Peyer's patch (tissue), 4 donors: ENCODE results near the gene CERS2. TPM values are rescaled to one million over a fixed set of nuclear protein-coding genes. Genes with fewer than 3 reads are reported as not detected.
A peak's percentile ranks its signal among the peaks of the same experiment; 100 is the strongest.

ENCODE experiments used
- DNase-seq, 3 donors: peaks; one replicate each; pipeline ENCODE4 v3.0.0-alpha.2; 2017 to 2019
- H3K27ac ChIP-seq, 4 donors: fragments of 200-600 bp; sonication (generic); one replicate each; pipeline ENCODE4 v1.5.1; 2016 to 2019
- H3K27me3 ChIP-seq, 2 donors: fragments of 200-600 bp; sonication (generic); one replicate each; pipeline ENCODE4 v1.5.1; 2019
- H3K36me3 ChIP-seq, 3 donors: fragments of 200-600 bp; sonication (generic); one replicate each; pipeline ENCODE4 v1.5.1; 2016 to 2019
- H3K4me1 ChIP-seq, 4 donors: fragments of 200-600 bp; sonication (generic); one replicate each; pipeline ENCODE4 v1.5.1; 2016 to 2019
- H3K4me3 ChIP-seq, 4 donors: fragments of 200-600 bp; sonication (generic); 1 replicate in 3 of 4; 2 replicates in 1 of 4; pipeline ENCODE4 v1.5.1; 2016 to 2019; ENCODE audit warnings: mild to moderate bottlenecking in 1 of 4
- H3K9me3 ChIP-seq, 4 donors: fragments of 200-600 bp; sonication (generic); one replicate each; pipeline ENCODE4 v1.5.1; 2016 to 2019; ENCODE audit warnings: mild to moderate bottlenecking in 1 of 4
- POLR2A ChIP-seq, 2 donors: fragments of 450-650 bp; IDR thresholded peaks; one replicate each; pipeline ENCODE4 v1.5.1; 2017; ENCODE audit warnings: antibody characterized with exemption in 2 of 2, mild to moderate bottlenecking in 2 of 2, moderate library complexity in 2 of 2
- total RNA-seq, 4 donors: library from RNA; depleted of rRNA; stranded (reverse); fragments of >200 nt; gene quantifications; one replicate each; pipeline ENCODE4 v1.1.0, GENCODE V29; 2016
- TF ChIP-seq, protein P1 (sequence below), 6 experiments: fragments of 450-650 bp in 4 of 6; fragments of 200-600 bp in 2 of 6; sonication (generic) in 1 of 6; IDR thresholded peaks; one replicate each; pipeline ENCODE4 v1.5.1; 2017 to 2019; ENCODE audit warnings: antibody characterized with exemption in 6 of 6, mild to moderate bottlenecking in 3 of 6, moderate library complexity in 1 of 6

Gene CERS2
- total RNA-seq, 4 donors from 2014 or later = 48.7 to 212 (median 156) TPM

DNA sequence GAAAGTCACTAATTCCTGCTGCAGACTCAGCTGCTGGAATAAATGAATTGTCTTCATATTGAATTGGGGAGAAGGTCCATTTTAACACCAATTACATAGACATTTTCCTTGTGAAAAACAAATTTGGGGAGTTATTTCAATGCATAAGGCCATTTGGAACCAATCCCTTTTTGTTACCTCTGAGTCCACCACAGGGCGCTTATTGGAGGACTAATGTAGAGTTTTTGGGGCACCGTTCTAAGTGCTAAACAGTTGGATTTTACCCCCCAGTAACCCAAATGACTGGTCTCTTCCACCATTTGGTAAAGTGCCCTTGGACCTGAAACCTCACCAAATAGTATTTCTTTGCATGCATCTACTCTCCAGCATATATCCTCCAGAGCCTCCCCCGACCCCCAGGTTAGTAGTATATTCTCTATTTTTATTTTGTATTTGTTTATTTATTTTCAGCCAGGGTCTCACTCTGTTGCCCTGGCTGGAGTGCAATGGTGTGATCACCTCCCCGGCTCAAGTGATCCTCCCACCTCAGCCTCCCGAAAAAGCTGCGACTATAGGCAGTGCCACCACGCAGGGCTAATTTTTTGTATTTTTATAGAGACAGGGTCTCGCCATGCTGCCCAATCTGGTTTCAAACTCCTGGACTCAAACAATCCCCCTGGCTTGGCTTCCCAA is 35.2 kb upstream of the CERS2 start:
- H3K9me3 ChIP-seq = no peaks in the 10 kb centered on the region
- H3K4me1 ChIP-seq = peaks cover 4 to 74% (median 14%) of the 10 kb centered on the region in 4 donors
- TF ChIP-seq, protein P1, sequence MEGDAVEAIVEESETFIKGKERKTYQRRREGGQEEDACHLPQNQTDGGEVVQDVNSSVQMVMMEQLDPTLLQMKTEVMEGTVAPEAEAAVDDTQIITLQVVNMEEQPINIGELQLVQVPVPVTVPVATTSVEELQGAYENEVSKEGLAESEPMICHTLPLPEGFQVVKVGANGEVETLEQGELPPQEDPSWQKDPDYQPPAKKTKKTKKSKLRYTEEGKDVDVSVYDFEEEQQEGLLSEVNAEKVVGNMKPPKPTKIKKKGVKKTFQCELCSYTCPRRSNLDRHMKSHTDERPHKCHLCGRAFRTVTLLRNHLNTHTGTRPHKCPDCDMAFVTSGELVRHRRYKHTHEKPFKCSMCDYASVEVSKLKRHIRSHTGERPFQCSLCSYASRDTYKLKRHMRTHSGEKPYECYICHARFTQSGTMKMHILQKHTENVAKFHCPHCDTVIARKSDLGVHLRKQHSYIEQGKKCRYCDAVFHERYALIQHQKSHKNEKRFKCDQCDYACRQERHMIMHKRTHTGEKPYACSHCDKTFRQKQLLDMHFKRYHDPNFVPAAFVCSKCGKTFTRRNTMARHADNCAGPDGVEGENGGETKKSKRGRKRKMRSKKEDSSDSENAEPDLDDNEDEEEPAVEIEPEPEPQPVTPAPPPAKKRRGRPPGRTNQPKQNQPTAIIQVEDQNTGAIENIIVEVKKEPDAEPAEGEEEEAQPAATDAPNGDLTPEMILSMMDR (IDR thresholded peaks at IDR 0.05) = no peak
- TF ChIP-seq POLR2A (IDR thresholded peaks at IDR 0.05) = no peak
- DNase-seq = no peak
- peak overlapping the region in 2 of 4 donors; percentile 78 to 84 for H3K27ac ChIP-seq
- H3K36me3 ChIP-seq = no peaks in the 10 kb centered on the region
- peak overlapping the region in 1 of 4 donors; percentile 59 for H3K4me3 ChIP-seq
- H3K27me3 ChIP-seq = no peaks in the 10 kb centered on the region

DNA sequence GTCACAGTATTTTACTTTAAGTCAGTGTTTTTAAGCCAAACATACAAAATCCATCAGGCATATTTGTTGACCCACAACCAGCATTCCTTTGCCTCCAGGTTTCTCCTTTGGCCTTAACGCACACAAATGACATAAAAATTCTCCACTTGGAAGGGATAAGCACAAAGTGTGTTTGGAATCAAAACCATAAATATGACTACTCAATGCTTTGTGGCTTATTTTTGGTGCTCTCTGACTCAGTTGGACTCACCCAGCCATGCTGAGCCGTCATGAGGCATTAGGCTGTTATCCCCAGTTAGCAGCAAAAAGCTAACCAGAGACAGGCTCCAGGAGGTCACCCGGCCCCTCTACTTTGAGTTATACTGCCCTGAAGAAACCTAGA is 34.6 kb upstream of the CERS2 start:
- no peak for TF ChIP-seq POLR2A (IDR thresholded peaks at IDR 0.05)
- TF ChIP-seq, protein P1 (IDR thresholded peaks at IDR 0.05) = no peak
- peaks cover 4 to 79% (median 14%) of the 10 kb centered on the region in 4 donors for H3K4me1 ChIP-seq
- H3K4me3 ChIP-seq = peak overlapping the region; percentile 59 to 78 (median 66)
- no peak for DNase-seq
- H3K27ac ChIP-seq = peak overlapping the region; percentile 78 to 94 (median 85)
- no peaks in the 10 kb centered on the region for H3K27me3 ChIP-seq
- H3K36me3 ChIP-seq = no peaks in the 10 kb centered on the region
- no peaks in the 10 kb centered on the region for H3K9me3 ChIP-seq

DNA sequence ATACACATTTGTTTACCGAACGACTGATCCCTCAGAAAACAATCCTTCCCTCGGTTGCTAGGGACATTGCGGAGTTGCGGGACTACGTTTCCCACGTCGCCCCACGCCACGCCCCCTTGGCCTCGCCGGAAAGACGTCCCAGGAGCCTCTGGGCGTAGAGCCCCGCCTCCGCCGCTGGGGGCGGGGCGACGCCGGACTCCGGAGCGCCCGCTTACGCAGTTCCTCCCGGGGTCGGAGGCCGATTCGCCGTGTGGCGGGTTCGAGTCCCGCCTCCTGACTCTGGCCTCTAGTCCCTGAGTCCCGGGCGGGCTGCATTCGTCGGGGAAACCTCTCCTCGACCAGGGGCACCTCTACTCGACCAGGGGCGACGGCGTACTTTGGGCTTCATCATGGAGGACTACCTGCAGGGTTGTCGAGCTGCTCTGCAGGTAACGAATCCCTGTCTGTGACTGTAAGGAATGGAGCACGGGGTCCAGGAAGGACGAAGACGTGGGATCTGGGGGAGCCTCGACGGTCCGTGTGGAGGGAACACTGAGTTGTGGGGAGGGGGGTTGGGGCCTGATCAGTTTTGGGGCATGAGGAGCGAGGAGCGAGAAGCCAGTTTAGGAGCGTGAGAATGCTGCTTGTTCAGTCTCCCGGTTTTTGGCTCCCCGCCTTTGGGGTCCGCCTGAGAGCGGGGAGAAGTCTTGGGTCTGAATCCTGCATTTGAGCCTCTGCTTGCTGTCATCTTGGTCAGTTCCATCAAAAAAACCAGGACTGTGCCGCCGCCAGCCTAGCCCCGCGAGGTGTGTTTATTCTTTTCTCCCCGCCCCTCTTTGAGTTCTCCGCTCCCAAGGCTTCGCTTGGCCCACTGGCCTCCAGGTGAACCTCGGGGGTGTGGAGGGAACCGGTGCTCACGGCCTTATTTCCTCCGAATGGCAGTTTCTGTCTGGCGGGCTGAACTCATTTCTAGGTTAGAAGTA is 33.9 kb upstream of the CERS2 start, which contains the start of gene PRUNE1:
PRUNE1 (plus strand) TSS at position 206 of the 962 bp plus-strand sequence; CDS start at position 390, 184 bp downstream.
- no peaks in the 10 kb centered on the region for H3K9me3 ChIP-seq
- H3K36me3 ChIP-seq = no peaks in the 10 kb centered on the region
- peaks cover 4 to 80% (median 14%) of the 10 kb centered on the region in 4 donors for H3K4me1 ChIP-seq
- TF ChIP-seq POLR2A (IDR thresholded peaks at IDR 0.05) = peak; percentile 46 to 54
- TF ChIP-seq, protein P1 (IDR thresholded peaks at IDR 0.05) = peak in 3 of 6 experiments; percentile 11 to 28 (median 21)
- DNase-seq = peak; percentile 94 to 98 (median 98)
- peak within 1 kb of the TSS; percentile 59 to 78 (median 66) for H3K4me3 ChIP-seq
- peak within 1 kb of the TSS; percentile 78 to 94 (median 85) for H3K27ac ChIP-seq
- no peaks in the 10 kb centered on the region for H3K27me3 ChIP-seq

DNA sequence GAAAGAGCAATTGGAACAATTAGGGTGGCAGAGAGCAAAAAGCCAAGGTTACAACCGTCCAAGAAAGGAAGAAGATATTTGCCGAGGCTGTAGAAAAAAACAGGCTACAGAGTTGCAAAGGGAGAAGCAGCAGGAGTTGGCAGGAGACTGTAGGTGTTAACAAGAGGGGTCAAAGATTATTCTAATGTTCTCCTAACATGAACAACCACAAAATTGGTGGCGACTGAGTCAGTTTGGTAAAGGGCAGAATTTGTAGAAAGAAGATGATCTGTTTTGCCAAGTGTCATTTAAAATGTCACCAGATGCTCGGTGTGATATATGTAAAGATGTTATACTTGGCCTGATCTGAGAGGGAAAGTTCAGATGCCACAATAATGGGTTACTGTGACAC is 33.2 kb upstream of the CERS2 start:
- Histone ChIP-seq H3K4me1 (peaks cover 4 to 80% (median 14%) of the 10 kb centered on the region in 4 donors), H3K4me3 (peak overlapping the region; percentile 59 to 78 (median 66)), H3K36me3 (peaks cover 0 to 2% (median 0%) of the 10 kb centered on the region in 3 donors), H3K27ac (peak overlapping the region; percentile 78 to 94 (median 85)), H3K27me3 (no peaks in the 10 kb centered on the region), H3K9me3 (no peaks in the 10 kb centered on the region)
- TF ChIP-seq POLR2A (IDR thresholded peaks at IDR 0.05) = no peak
- TF ChIP-seq, protein P1 (IDR thresholded peaks at IDR 0.05) = no peak
- no peak for DNase-seq

DNA sequence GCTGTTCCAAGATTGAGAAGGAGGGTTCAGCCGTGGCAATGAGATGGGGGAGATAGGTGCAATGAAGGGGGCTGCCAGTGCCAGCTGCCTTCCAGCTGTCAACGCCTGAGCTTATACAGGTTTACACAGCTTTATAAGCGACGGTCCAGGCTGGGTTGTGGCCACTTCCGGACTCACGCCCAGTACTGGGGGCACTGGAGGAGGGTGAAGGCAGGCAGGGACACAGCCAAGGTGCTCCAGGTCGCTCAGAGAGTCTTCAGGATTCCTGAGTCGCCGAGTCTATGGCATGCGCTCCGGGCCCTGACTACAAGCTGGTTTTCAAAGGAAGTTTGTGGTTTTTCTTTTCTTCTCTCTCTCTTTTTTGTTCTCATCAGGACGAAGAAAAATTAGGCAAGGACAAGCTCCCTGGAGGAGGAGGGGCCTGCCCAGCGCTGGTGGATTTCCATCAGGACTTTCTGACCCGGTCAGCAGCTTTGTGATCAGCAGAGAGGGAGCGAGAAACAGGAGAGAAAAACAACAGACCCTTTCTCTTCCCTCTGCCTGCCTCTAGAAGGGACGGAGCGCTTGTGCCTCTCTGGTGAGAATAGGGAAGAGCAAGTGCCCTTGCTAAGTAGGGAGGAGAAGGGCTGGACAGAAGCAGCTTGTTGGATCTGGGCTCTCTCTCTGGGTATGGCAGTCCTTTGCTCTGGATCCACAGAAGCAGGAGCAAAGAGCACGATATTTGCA is 31.9 kb upstream of the CERS2 start, which contains the start of gene MINDY1:
MINDY1 (minus strand) TSS at position 576 of the 726 bp plus-strand sequence. CDS start 4,285 bp downstream, outside the sequence.
- DNase-seq = peak; percentile 58 to 86 (median 78)
- peak within 1 kb of the TSS; percentile 53 to 78 (median 61) for H3K4me3 ChIP-seq
- H3K27ac ChIP-seq = peak within 1 kb of the TSS; percentile 78 to 94 (median 85)
- no peaks in the 10 kb centered on the region for H3K27me3 ChIP-seq
- H3K9me3 ChIP-seq = no peaks in the 10 kb centered on the region
- H3K36me3 ChIP-seq = peaks cover 0 to 15% (median 0%) of the 10 kb centered on the region in 3 donors
- TF ChIP-seq, protein P1 (IDR thresholded peaks at IDR 0.05) = peak in 4 of 6 experiments; percentile 20 to 58 (median 53)
- TF ChIP-seq POLR2A (IDR thresholded peaks at IDR 0.05) = peak; percentile 61 to 79
- H3K4me1 ChIP-seq = peaks cover 0 to 74% (median 14%) of the 10 kb centered on the region in 4 donors
